Neuronal stem cell (in vitro differentiated cells): ENCODE data around the gene ATOH7.

ENCODE experiments used
- DNase-seq: peaks from one replicate; pipeline ENCODE4 v3.0.0-alpha.2; 2013; ENCODE audit warnings: low spot score
- H2AFZ ChIP-seq: one replicate; pipeline ENCODE4 v1.6.1; 2013; ENCODE audit warnings: mild to moderate bottlenecking, low read length, inconsistent platforms
- H2AK5ac ChIP-seq: 2 replicates; pipeline ENCODE4 v1.6.1; 2013; ENCODE audit warnings: low read depth, mild to moderate bottlenecking, inconsistent platforms, low read length, moderate library complexity, mixed read lengths
- H2BK120ac ChIP-seq: 2 replicates; pipeline ENCODE4 v1.6.1; 2013; ENCODE audit warnings: low read depth, mild to moderate bottlenecking, inconsistent platforms, low read length, moderate library complexity, mixed read lengths
- H2BK12ac ChIP-seq: one replicate; pipeline ENCODE4 v1.6.1; 2013; ENCODE audit warnings: low read length, inconsistent platforms
- H2BK15ac ChIP-seq: 2 replicates; pipeline ENCODE4 v1.6.1; 2013; ENCODE audit warnings: mild to moderate bottlenecking, low read length, inconsistent platforms, mixed read lengths
- H2BK5ac ChIP-seq: one replicate; pipeline ENCODE4 v1.6.1; 2013; ENCODE audit warnings: inconsistent platforms, mild to moderate bottlenecking, low read length, moderate library complexity
- H3K14ac ChIP-seq: one replicate; pipeline ENCODE4 v1.6.1; 2013; ENCODE audit warnings: low read length, inconsistent platforms
- H3K18ac ChIP-seq: 2 replicates; pipeline ENCODE4 v1.6.1; 2013; ENCODE audit warnings: low read length, inconsistent platforms
- H3K23ac ChIP-seq: 2 replicates; pipeline ENCODE4 v1.6.1; 2013; ENCODE audit warnings: low read depth, mild to moderate bottlenecking, mixed read lengths, low read length, inconsistent platforms; ENCODE audit not compliant: poor library complexity
- H3K27ac ChIP-seq: replicated peaks from 3 replicates; pipeline ENCODE4 v1.5.1; 2013; ENCODE audit warnings: low read length, inconsistent platforms
- H3K27me3 ChIP-seq, 3 experiments: 2 replicates each; pipeline ENCODE4 v1.6.1; 2013; ENCODE audit warnings: low read length in 3 of 3, mild to moderate bottlenecking in 2 of 3, inconsistent platforms in 1 of 3, low read depth in 1 of 3, mixed read lengths in 1 of 3, moderate library complexity in 1 of 3; ENCODE audit not compliant: control insufficient read depth in 3 of 3, insufficient read depth in 3 of 3
- H3K36me3 ChIP-seq, 2 donors: replicated peaks in 1 of 2; 2 replicates each; pipeline ENCODE4 v1.6.1; 2013; ENCODE audit warnings: low read length in 2 of 2; ENCODE audit not compliant: control insufficient read depth in 2 of 2, insufficient read depth in 2 of 2
- H3K4ac ChIP-seq: 2 replicates; pipeline ENCODE4 v1.6.1; 2013; ENCODE audit warnings: inconsistent platforms, mild to moderate bottlenecking, low read length, moderate library complexity
- H3K4me1 ChIP-seq, 2 donors: 1 replicate in 1 of 2; 2 replicates in 1 of 2; pipeline ENCODE4 v1.6.1; 2013; ENCODE audit warnings: low read length in 2 of 2, low read depth in 1 of 2; ENCODE audit not compliant: control insufficient read depth in 2 of 2, insufficient read depth in 1 of 2
- H3K4me2 ChIP-seq: one replicate; pipeline ENCODE4 v1.6.1; 2013; ENCODE audit warnings: mild to moderate bottlenecking, low read length, inconsistent platforms; ENCODE audit not compliant: insufficient read depth, poor library complexity, severe bottlenecking
- H3K4me3 ChIP-seq, 2 donors: 2 replicates each; pipeline ENCODE4 v1.5.1; 2013; ENCODE audit warnings: low read length in 2 of 2, mild to moderate bottlenecking in 2 of 2, inconsistent platforms in 1 of 2, moderate library complexity in 1 of 2
- H3K79me1 ChIP-seq: one replicate; pipeline ENCODE4 v1.6.1; 2013; ENCODE audit warnings: low read depth, mild to moderate bottlenecking, inconsistent platforms, low read length, moderate library complexity
- H3K9ac ChIP-seq: one replicate; pipeline ENCODE4 v1.6.1; 2013; ENCODE audit warnings: mild to moderate bottlenecking, low read depth, low read length, inconsistent platforms; ENCODE audit not compliant: poor library complexity
- H3K9me3 ChIP-seq, 2 donors: replicated peaks in 1 of 2; 2 replicates each; pipeline versions ENCODE3 to v1.6.1; 2013; ENCODE audit warnings: low read length in 2 of 2, mild to moderate bottlenecking in 2 of 2, inconsistent platforms in 1 of 2, low read depth in 1 of 2, mixed read lengths in 1 of 2, moderate library complexity in 1 of 2; ENCODE audit not compliant: control insufficient read depth in 2 of 2, insufficient read depth in 1 of 2
- H4K8ac ChIP-seq: one replicate; pipeline ENCODE4 v1.6.1; 2013; ENCODE audit warnings: low read depth, mild to moderate bottlenecking, inconsistent platforms, low read length, moderate library complexity
- H4K91ac ChIP-seq: one replicate; pipeline ENCODE4 v1.6.1; 2013; ENCODE audit warnings: low read length, low read depth, mild to moderate bottlenecking, inconsistent platforms; ENCODE audit not compliant: poor library complexity
- WGBS, 2 donors: extraction: QIAGEN DNeasy Blood & Tissue Kit; methylation state at CpG; one replicate each; pipeline ENCODE4 v1.1.7; 2013; ENCODE audit warnings: missing lambda C conversion rate in 2 of 2, mixed read lengths in 1 of 2; ENCODE audit not compliant: insufficient read length in 2 of 2, insufficient replicate concordance in 1 of 2; ENCODE audit errors: extremely low coverage in 2 of 2; 5-methylcytosine and 5-hydroxymethylcytosine counted together

ATOH7 gene

DNA sequence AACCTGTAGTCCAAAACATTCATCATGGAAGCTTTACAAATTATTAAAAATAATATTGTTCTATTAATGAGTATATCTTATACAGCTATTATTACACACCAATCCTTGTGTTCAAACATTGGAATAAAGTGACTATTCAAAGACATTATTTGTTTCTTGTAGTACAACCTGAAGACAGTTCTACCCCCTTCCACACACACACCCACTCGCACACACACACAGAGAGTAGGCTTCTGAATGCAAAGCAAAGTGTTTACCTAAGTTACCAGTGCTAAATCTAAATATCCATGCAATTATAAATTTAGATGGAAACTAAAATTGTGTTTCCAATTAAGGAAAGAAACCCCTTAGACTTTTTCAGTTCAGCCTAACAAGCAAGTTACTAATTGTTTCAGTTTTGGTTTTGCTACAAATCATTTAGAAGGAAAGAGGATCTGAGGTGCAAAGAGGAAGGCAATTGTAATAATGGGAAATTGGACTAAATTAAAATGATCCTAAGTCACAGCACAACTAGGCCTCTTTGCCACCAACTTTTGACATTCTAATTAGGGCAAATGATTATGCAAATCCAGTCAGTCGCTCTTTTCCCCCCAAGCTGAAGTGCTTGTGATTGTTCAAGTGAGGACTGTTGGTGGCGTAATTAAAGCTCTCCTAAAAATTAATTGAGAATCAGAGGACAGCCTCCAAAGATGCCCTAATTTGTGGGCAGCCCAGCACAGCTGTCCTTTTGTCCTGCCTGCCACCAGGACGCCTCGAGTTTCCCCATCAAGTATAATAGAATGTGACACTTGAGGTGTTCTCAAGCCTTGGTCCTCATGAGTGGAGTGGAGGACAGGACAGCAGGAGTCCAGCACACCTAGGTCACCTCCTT, 19.9 kb upstream of the ATOH7 start:
- peaks cover 0 to 11% of the 10 kb centered on the region in 2 donors for H3K4me1 ChIP-seq
- H3K14ac ChIP-seq, result no peak overlapping the region
- no CpG with 5 or more reads among the region's 5 CpGs for WGBS, 2 donors
- no peak overlapping the region for H3K4me2 ChIP-seq
- DNase-seq, result no peak
- H3K4me3 ChIP-seq, result no peak overlapping the region
- H3K79me1 ChIP-seq, result no peaks in the 10 kb centered on the region
- H2BK15ac ChIP-seq, result no peak overlapping the region
- H3K18ac ChIP-seq, result no peak overlapping the region
- no peaks in the 10 kb centered on the region for H3K9me3 ChIP-seq
- H3K9ac ChIP-seq, result no peak overlapping the region
- H2AFZ ChIP-seq, result no peak overlapping the region
- H4K8ac ChIP-seq, result no peak overlapping the region
- H2AK5ac ChIP-seq, result no peak overlapping the region
- no peak overlapping the region for H3K4ac ChIP-seq
- H4K91ac ChIP-seq, result no peak overlapping the region
- H3K36me3 ChIP-seq, result no peaks in the 10 kb centered on the region
- H2BK120ac ChIP-seq, result no peak overlapping the region
- H3K23ac ChIP-seq, result no peak overlapping the region
- H3K27me3 ChIP-seq, result peaks cover 0 to 40% (median 0%) of the 10 kb centered on the region in 3 experiments
- no peak overlapping the region for H2BK5ac ChIP-seq
- no peak overlapping the region for H2BK12ac ChIP-seq
- no peak overlapping the region for H3K27ac ChIP-seq

DNA sequence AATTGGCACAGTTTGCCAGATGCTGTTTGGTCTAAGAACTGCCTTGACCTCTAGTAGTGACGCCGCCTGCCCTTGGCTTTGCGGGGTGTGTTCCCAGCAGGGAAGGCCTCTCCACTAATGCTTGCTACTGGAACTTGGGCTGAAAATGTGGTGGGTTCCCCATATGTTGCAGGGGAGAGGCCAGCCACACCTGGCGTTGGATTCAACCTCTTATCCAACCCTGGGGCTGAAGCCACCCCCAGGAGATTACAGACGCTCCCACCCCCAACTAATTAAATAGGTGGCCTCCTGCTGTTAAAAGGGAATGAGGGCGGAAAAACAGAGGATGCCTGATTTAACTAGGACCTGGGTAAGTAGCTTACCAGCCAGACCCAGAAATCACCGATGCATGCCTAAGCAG, 19.2 kb upstream of the ATOH7 start:
- Histone ChIP-seq H2AFZ (no peak overlapping the region), H2BK12ac (no peak overlapping the region), H3K27me3 (peaks cover 0 to 37% (median 0%) of the 10 kb centered on the region in 3 experiments), H4K91ac (no peak overlapping the region), H3K4ac (no peak overlapping the region), H3K4me1 (peaks cover 0 to 11% of the 10 kb centered on the region in 2 donors), H3K79me1 (no peaks in the 10 kb centered on the region), H3K27ac (peak overlapping the region; percentile 7), H3K4me2 (no peak overlapping the region), H2AK5ac (no peak overlapping the region), H2BK5ac (no peak overlapping the region), H3K9me3 (no peaks in the 10 kb centered on the region), H3K14ac (no peak overlapping the region), H2BK15ac (no peak overlapping the region), H4K8ac (no peak overlapping the region), H3K23ac (no peak overlapping the region), H2BK120ac (no peak overlapping the region), H3K4me3 (no peak overlapping the region), H3K18ac (no peak overlapping the region), H3K36me3 (no peaks in the 10 kb centered on the region), H3K9ac (no peak overlapping the region)
- no peak for DNase-seq
- WGBS, 2 donors, result no CpG with 5 or more reads among the region's 7 CpGs

DNA sequence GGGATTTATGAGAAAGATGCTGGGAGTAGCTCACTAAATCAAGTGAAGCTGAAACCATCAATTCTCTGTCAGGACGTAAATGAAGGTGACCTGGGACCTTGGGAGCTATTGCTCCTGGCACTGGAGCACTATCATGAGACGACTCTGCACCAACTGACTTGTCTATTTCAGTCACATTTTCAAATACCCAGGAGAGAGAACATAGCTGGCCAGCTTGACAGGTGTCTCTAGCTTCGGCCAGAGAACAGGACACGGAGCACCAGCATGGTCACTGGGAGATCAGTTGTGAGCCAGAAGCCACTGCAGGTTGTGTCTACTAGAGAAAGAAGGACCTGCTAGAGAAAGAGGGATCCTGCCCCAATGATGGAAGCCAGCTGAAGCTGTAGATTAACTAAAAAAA, 17.4 kb upstream of the ATOH7 start:
- H4K8ac ChIP-seq, result no peak overlapping the region
- no peak overlapping the region for H3K14ac ChIP-seq
- no peaks in the 10 kb centered on the region for H3K9me3 ChIP-seq
- H3K4me1 ChIP-seq, result peaks cover 0 to 11% of the 10 kb centered on the region in 2 donors
- no CpG with 5 or more reads among the region's 4 CpGs for WGBS, 2 donors
- no peak overlapping the region for H2AFZ ChIP-seq
- no peak overlapping the region for H3K27ac ChIP-seq
- H2BK12ac ChIP-seq, result no peak overlapping the region
- no peak overlapping the region for H3K18ac ChIP-seq
- H3K23ac ChIP-seq, result no peak overlapping the region
- H3K4me2 ChIP-seq, result no peak overlapping the region
- H4K91ac ChIP-seq, result no peak overlapping the region
- no peak overlapping the region for H3K9ac ChIP-seq
- H2AK5ac ChIP-seq, result peak overlapping the region; percentile 26
- no peak overlapping the region for H2BK120ac ChIP-seq
- no peak overlapping the region for H2BK5ac ChIP-seq
- H3K4ac ChIP-seq, result no peak overlapping the region
- H3K36me3 ChIP-seq, result no peaks in the 10 kb centered on the region
- H3K27me3 ChIP-seq, result peaks cover 0 to 37% (median 0%) of the 10 kb centered on the region in 3 experiments
- no peaks in the 10 kb centered on the region for H3K79me1 ChIP-seq
- no peak overlapping the region for H3K4me3 ChIP-seq
- no peak overlapping the region for H2BK15ac ChIP-seq
- no peak for DNase-seq

DNA sequence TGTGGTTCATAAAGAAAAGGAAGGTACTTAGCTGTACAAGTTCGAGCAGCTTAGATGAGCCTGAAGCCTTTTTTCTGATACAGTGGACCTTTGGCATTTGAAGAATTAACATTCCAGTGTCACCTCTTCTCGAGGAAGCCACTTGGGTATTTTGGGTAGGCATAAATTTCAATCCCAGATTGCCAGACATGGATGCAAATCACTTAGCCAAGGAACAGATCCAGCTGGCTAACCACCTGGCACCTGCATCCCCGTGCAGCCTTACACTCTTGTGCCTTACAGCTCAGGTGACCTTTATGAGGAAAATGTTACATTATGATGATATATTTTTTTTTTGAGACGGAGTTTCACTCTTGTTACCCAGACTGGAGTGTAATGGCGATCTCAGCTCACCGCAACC, 16.0 kb upstream of the ATOH7 start:
- no peak overlapping the region for H3K18ac ChIP-seq
- no peak for DNase-seq
- no peak overlapping the region for H4K8ac ChIP-seq
- no peak overlapping the region for H3K4me2 ChIP-seq
- no peak overlapping the region for H3K9ac ChIP-seq
- peaks cover 0 to 11% of the 10 kb centered on the region in 2 donors for H3K4me1 ChIP-seq
- H4K91ac ChIP-seq, result no peak overlapping the region
- H3K23ac ChIP-seq, result no peak overlapping the region
- H3K36me3 ChIP-seq, result no peaks in the 10 kb centered on the region
- no peak overlapping the region for H3K14ac ChIP-seq
- H3K4me3 ChIP-seq, result no peak overlapping the region
- no peak overlapping the region for H2BK120ac ChIP-seq
- no peak overlapping the region for H2AK5ac ChIP-seq
- no peaks in the 10 kb centered on the region for H3K79me1 ChIP-seq
- H3K27me3 ChIP-seq, result peaks cover 0 to 31% (median 0%) of the 10 kb centered on the region in 3 experiments
- no peaks in the 10 kb centered on the region for H3K9me3 ChIP-seq
- no CpG with 5 or more reads among the region's 6 CpGs for WGBS, 2 donors
- no peak overlapping the region for H3K27ac ChIP-seq
- no peak overlapping the region for H3K4ac ChIP-seq
- H2BK12ac ChIP-seq, result no peak overlapping the region
- no peak overlapping the region for H2BK5ac ChIP-seq
- H2AFZ ChIP-seq, result no peak overlapping the region
- no peak overlapping the region for H2BK15ac ChIP-seq
